HepG2 (cell line): ENCODE measurements around the gene UBE3D. TPM values are rescaled to one million over a fixed set of nuclear protein-coding genes. Genes with fewer than 3 reads are reported as not detected.
A peak's percentile ranks its signal among the peaks of the same experiment; 100 is the strongest.

ENCODE experiments used
- EHMT2 ChIP-seq: fragments of 200-600 bp; sonication (generic); IDR thresholded peaks from 2 replicates; pipeline ENCODE4 v1.7.0; 2017; ENCODE audit warnings: antibody characterized with exemption, low read depth, low read length, borderline replicate concordance
- ELF1 ChIP-seq: sonication (generic); formaldehyde crosslinking; IDR thresholded peaks from 2 replicates; pipeline ENCODE4 v1.4.0; 2020; ENCODE audit warnings: missing genetic modification reagents
- GATAD1 ChIP-seq: IDR thresholded peaks from 2 replicates; pipeline ENCODE4 v1.6.1; 2016; ENCODE audit warnings: missing genetic modification reagents, missing compliant biosample characterization
- GTF3A ChIP-seq: sonication (generic); formaldehyde crosslinking; conservative IDR thresholded peaks from 2 replicates; pipeline ENCODE4 v1.4.0; 2020; ENCODE audit warnings: mild to moderate bottlenecking, missing genetic modification reagents
- HMGA1 ChIP-seq: sonication (generic); formaldehyde crosslinking; conservative IDR thresholded peaks from 2 replicates; pipeline ENCODE4 v1.4.0; 2020; ENCODE audit warnings: missing genetic modification reagents
- KLF11 ChIP-seq: IDR thresholded peaks from 2 replicates; pipeline ENCODE4 v1.6.1; 2016; ENCODE audit warnings: missing compliant biosample characterization
- KLF13 ChIP-seq: sonication (generic); formaldehyde crosslinking; IDR thresholded peaks from 2 replicates; pipeline ENCODE4 v1.4.0; 2020; ENCODE audit warnings: mild to moderate bottlenecking, missing genetic modification reagents
- KMT2B ChIP-seq: IDR thresholded peaks from 2 replicates; pipeline ENCODE4 v1.6.1; 2016; ENCODE audit warnings: missing genetic modification reagents, missing compliant biosample characterization
- MAF1 ChIP-seq: sonication (generic); formaldehyde crosslinking; IDR thresholded peaks from 2 replicates; pipeline ENCODE4 v1.5.0; 2020; ENCODE audit warnings: missing genetic modification reagents, borderline replicate concordance
- NFRKB ChIP-seq: fragments of 450-650 bp; IDR thresholded peaks from 2 replicates; pipeline ENCODE4 v1.6.1; 2017
- NR2C2 ChIP-seq: sonication (generic); formaldehyde crosslinking; IDR thresholded peaks from 2 replicates; pipeline ENCODE4 v1.4.0; 2020; ENCODE audit warnings: missing genetic modification reagents, mild to moderate bottlenecking, moderate library complexity, borderline replicate concordance
- PAWR ChIP-seq: sonication (generic); formaldehyde crosslinking; IDR thresholded peaks from 2 replicates; pipeline ENCODE4 v1.4.0; 2020; ENCODE audit warnings: missing genetic modification reagents, mild to moderate bottlenecking, borderline replicate concordance
- SETDB1 ChIP-seq: sonication (generic); formaldehyde crosslinking; IDR thresholded peaks from 2 replicates; pipeline ENCODE4 v1.5.1; 2020; ENCODE audit warnings: missing genetic modification reagents, mild to moderate bottlenecking, borderline replicate concordance
- SMAD3 ChIP-seq: sonication (generic); formaldehyde crosslinking; IDR thresholded peaks from 2 replicates; pipeline ENCODE4 v1.4.0; 2020; ENCODE audit warnings: missing genetic modification reagents
- SP140L ChIP-seq: sonication (generic); formaldehyde crosslinking; IDR thresholded peaks from 2 replicates; pipeline ENCODE4 v1.4.0; 2020; ENCODE audit warnings: missing genetic modification reagents, borderline replicate concordance
- ZBTB44 ChIP-seq: sonication (generic); formaldehyde crosslinking; IDR thresholded peaks from 2 replicates; pipeline ENCODE4 v1.4.0; 2020; ENCODE audit warnings: missing genetic modification reagents
- ZIK1 ChIP-seq: sonication (generic); formaldehyde crosslinking; IDR thresholded peaks from 2 replicates; pipeline ENCODE4 v1.5.0; 2020; ENCODE audit warnings: mild to moderate bottlenecking, low read depth, missing genetic modification reagents, borderline replicate concordance
- ZNF547 ChIP-seq: sonication (generic); formaldehyde crosslinking; IDR thresholded peaks from 2 replicates; pipeline ENCODE4 v1.5.1; 2020; ENCODE audit warnings: mild to moderate bottlenecking, missing genetic modification reagents
- ZNF646 ChIP-seq: sonication (generic); formaldehyde crosslinking; IDR thresholded peaks from 2 replicates; pipeline ENCODE4 v1.9.0; 2021; ENCODE audit warnings: mild to moderate bottlenecking, missing genetic modification reagents
- ZNF768 ChIP-seq: sonication (generic); formaldehyde crosslinking; IDR thresholded peaks from 2 replicates; pipeline ENCODE4 v1.4.0; 2020; ENCODE audit warnings: missing genetic modification reagents
- ZNF773 ChIP-seq: sonication (generic); formaldehyde crosslinking; IDR thresholded peaks from 2 replicates; pipeline ENCODE4 v1.4.0; 2020; ENCODE audit warnings: missing genetic modification reagents, borderline replicate concordance
- polyA plus RNA-seq, 8 experiments: library from polyadenylated mRNA; depleted of rRNA in 3 of 8; stranded (reverse) in 7 of 8; unstranded in 1 of 8; fragments of >200 nt; fragmentation: Illumina TruSeq in 4 of 8; extraction: Trizol in 4 of 8; gene quantifications; 2 replicates each; pipeline versions ENCODE4 v1.2.1 to v1.2.3, GENCODE V29; 2011 to 2016; ENCODE audit warnings: low read depth in 4 of 8, missing spikeins in 1 of 8, mixed read lengths in 1 of 8; ENCODE audit not compliant: insufficient read depth in 1 of 8
- total RNA-seq, 5 experiments: library from RNA; depleted of rRNA; stranded (reverse); fragments of >200 nt; fragmentation: Illumina TruSeq; extraction: Trizol; gene quantifications; 2 replicates each; pipeline ENCODE4 v1.2.3, GENCODE V29; 2016; ENCODE audit warnings: low read depth in 1 of 5
- TF ChIP-seq, protein P1 (sequence below): IDR thresholded peaks from 2 replicates; pipeline ENCODE4 v1.6.1; 2016; ENCODE audit warnings: missing compliant biosample characterization, missing genetic modification reagents, borderline replicate concordance

Gene UBE3D
- total and polyA plus RNA-seq, 2 of the 13 experiments (the other 11 are each of a cell fraction or from before 2014, with no cell fraction given) = 5.1 to 11.4 TPM

GRCh38 chr6:83065511-83066192 is at the start of gene UBE3D (continued):
- TF ChIP-seq EHMT2 (no peak), SETDB1 (CRISPR knock-in tag) (no peak), HMGA1 (CRISPR knock-in tag) (no peak), KLF11 (CRISPR knock-in tag) (no peak), ZNF646 (CRISPR knock-in tag) (no peak), GTF3A (CRISPR knock-in tag) (0 out of 2 replicates have a peak, but pooled peaks have one; percentile 53), NR2C2 (CRISPR knock-in tag) (peak; percentile 94), ELF1 (CRISPR knock-in tag) (peak; percentile 26), ZNF773 (no peak), ZNF768 (CRISPR knock-in tag) (peak; percentile 57; the same call in 1 of the 2 replicates), ZBTB44 (no peak), KLF13 (CRISPR knock-in tag) (no peak), KMT2B (CRISPR knock-in tag) (peak; percentile 93), SMAD3 (peak; percentile 80; the same call in 1 of the 2 replicates), NFRKB (no peak), ZIK1 (CRISPR knock-in tag) (0 out of 2 replicates have a peak, but pooled peaks have one; percentile 56), ZNF547 (CRISPR knock-in tag) (peak; percentile 83; the same call in 1 of the 2 replicates), SP140L (CRISPR knock-in tag) (peak; percentile 84; the same call in 1 of the 2 replicates), MAF1 (CRISPR knock-in tag) (no peak), GATAD1 (peak; percentile 84), PAWR (CRISPR knock-in tag) (peak; percentile 65; the same call in 1 of the 2 replicates)
- TF ChIP-seq, protein P1, sequence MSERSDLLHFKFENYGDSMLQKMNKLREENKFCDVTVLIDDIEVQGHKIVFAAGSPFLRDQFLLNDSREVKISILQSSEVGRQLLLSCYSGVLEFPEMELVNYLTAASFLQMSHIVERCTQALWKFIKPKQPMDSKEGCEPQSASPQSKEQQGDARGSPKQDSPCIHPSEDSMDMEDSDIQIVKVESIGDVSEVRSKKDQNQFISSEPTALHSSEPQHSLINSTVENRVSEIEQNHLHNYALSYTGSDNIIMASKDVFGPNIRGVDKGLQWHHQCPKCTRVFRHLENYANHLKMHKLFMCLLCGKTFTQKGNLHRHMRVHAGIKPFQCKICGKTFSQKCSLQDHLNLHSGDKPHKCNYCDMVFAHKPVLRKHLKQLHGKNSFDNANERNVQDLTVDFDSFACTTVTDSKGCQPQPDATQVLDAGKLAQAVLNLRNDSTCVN (CRISPR knock-in tag) = 0 out of 2 replicates have a peak, but pooled peaks have one; percentile 39
